ENCODE measurements around the gene CLEC19A.

The CLEC19A gene

DNA sequence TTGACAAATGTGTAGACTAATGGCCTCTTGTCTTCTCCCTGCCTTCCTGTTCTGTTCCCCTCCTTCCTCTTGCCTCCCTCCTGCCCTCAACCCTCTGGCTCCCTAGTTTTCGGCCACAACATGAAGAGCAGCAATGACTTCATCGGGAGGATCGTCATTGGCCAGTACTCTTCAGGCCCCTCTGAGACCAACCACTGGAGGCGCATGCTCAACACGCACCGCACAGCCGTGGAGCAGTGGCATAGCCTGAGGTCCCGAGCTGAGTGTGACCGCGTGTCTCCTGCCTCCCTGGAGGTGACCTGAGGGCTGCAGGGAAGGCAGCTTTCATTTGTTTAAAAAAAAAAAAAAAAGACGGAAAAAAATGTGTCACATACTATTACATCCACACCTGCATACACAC, 18.8 kb upstream of the CLEC19A start:
- no peak for DNase-seq (ENCODE audit: extremely low read depth, low read depth)
- TF ChIP-seq, protein P1, sequence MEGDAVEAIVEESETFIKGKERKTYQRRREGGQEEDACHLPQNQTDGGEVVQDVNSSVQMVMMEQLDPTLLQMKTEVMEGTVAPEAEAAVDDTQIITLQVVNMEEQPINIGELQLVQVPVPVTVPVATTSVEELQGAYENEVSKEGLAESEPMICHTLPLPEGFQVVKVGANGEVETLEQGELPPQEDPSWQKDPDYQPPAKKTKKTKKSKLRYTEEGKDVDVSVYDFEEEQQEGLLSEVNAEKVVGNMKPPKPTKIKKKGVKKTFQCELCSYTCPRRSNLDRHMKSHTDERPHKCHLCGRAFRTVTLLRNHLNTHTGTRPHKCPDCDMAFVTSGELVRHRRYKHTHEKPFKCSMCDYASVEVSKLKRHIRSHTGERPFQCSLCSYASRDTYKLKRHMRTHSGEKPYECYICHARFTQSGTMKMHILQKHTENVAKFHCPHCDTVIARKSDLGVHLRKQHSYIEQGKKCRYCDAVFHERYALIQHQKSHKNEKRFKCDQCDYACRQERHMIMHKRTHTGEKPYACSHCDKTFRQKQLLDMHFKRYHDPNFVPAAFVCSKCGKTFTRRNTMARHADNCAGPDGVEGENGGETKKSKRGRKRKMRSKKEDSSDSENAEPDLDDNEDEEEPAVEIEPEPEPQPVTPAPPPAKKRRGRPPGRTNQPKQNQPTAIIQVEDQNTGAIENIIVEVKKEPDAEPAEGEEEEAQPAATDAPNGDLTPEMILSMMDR (IDR thresholded peaks at IDR 0.05; ENCODE audit: low read depth, low read length): no peak

DNA sequence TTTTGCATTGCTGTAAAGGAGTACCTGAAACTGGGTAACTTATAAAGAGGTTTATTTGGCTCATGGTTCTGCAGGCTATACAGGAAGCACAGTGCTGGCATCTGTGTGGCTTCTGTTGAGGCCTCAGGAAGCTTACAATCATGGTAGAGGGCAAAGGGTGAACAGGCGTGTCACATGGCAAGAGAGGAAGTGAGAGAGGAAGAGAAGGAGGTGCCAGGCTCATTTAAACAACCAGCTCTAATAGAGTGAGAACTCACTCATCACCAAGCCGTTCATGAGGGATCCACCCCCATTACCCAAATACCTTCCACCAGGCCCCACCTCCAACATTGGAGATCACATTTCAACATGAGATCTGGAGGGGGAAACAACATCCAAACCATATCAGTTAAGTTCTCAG, 16.4 kb upstream of the CLEC19A start:
- no peak for DNase-seq (ENCODE audit: extremely low read depth, low read depth)
- TF ChIP-seq, protein P1 (IDR thresholded peaks at IDR 0.05; ENCODE audit: low read depth, low read length): no peak

DNA sequence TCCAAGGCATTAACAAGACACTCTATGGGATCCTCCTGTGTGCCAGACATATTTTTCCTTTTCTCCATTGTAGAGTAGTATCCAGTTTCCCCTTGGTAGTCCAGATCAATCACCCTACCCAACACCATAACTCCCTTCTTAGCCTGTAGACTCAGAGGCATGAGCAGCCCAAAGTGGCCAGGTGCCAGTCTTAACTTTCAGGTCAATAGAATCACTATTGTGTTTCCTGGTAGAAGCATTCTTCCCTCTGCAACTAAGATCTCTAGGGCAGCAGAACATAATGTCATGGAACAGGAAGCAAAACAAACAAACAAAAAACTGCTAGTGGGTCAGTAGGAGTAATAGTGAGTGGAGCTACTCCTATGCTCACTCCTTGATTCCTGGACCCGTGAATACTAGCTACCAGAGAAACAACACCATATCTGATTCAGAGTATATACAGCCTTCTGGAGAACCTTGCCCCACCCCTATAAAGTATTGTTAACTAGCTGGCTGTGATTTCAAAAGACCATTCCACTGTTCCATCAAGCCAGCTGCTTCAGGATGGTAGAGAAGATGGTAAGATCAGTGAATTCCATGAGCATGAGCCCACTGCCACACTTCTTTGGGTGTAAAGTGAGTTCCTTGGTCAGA, 11.2 kb upstream of the CLEC19A start:
- TF ChIP-seq, protein P1 (IDR thresholded peaks at IDR 0.05; ENCODE audit: low read depth, low read length): no peak
- no peak for DNase-seq (ENCODE audit: extremely low read depth, low read depth)

DNA sequence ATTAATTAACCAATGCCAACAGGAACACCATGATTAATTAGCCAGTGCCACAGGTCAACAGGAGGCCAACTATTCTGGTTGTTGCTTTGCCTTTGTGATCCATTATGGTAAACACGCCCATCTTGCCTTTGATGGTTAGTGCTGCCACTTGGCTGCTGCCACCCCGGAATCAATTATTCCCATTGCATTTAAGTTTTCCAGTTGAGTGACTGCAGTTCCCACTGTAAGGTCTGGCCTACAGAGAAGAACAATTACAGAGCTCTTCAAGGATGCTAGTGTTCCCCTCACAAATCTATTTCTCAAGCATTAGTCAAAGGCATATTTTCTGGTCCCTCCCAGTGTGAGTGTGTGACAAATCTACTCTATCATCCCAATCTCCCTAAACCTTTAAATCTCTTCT, 7.1 kb upstream of the CLEC19A start:
- DNase-seq (ENCODE audit: extremely low read depth, low read depth): no peak
- TF ChIP-seq, protein P1 (IDR thresholded peaks at IDR 0.05; ENCODE audit: low read depth, low read length): no peak

DNA sequence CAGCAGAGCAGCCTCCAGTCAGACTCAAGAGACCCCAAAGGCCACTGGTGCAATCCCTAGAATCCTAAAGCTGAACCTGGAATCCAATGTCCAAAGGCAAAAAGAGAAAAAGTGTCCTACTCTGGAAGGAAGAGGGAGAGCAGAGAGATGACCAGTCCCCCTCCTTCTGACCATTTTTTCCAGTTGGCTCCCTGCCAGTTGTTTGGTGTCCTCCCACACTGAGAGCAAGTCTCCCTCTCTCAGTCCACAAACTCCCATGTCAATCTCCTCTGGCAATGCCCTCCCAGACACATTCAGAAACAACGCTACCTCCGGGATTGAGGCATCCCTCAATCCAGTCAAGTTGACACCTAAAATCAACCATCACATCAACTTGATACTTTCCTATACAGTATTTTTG, 4.3 kb upstream of the CLEC19A start:
- DNase-seq (ENCODE audit: extremely low read depth, low read depth): no peak
- TF ChIP-seq, protein P1 (IDR thresholded peaks at IDR 0.05; ENCODE audit: low read depth, low read length): no peak

DNA sequence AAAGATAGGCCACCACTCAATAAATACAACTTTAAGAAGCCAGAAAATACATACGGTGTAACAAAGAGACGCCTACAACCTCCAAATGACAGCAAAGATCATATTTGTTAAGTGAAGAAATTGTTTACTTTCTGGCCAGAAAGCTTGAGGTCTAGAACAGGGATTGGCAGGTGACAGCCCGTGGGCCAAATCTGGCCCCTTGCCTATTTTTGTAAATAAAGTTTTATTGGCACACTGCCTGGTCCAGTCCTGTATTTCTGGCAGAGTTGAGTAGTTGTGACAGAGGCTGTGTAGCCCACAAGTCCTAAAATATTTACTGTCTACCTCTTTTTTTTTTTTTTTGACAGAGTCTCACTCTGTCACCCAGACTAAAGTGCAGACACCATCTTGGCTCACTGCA, 3.4 kb upstream of the CLEC19A start:
- no peak for DNase-seq (ENCODE audit: extremely low read depth, low read depth)
- TF ChIP-seq, protein P1 (IDR thresholded peaks at IDR 0.05; ENCODE audit: low read depth, low read length): no peak

DNA sequence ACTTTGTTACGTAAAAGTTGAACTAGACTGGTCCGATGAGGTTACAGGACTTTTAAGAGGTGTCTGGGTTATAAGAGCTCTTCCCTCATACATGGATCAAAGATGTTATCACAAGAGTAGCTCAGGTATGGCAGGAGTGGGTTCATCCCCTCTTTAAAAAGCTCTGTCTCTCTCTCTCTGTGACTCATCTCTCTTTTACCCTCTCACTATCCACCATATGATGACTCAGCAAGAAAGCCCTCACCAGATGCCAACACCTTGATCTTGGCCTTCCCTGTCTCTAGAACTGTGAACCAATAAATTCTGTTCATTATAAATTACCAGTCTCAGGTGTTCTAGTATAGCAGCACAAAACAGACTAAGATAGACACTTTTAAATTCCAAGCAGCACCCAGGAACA, 1.9 kb upstream of the CLEC19A start:
- no peak for DNase-seq (ENCODE audit: extremely low read depth, low read depth)

More for the DNA sequence above, 1.9 kb upstream of the CLEC19A start:
- TF ChIP-seq, protein P1 (IDR thresholded peaks at IDR 0.05; ENCODE audit: low read depth, low read length): no peak
